Measurements from ENCODE around the gene LRRC27.

DNA sequence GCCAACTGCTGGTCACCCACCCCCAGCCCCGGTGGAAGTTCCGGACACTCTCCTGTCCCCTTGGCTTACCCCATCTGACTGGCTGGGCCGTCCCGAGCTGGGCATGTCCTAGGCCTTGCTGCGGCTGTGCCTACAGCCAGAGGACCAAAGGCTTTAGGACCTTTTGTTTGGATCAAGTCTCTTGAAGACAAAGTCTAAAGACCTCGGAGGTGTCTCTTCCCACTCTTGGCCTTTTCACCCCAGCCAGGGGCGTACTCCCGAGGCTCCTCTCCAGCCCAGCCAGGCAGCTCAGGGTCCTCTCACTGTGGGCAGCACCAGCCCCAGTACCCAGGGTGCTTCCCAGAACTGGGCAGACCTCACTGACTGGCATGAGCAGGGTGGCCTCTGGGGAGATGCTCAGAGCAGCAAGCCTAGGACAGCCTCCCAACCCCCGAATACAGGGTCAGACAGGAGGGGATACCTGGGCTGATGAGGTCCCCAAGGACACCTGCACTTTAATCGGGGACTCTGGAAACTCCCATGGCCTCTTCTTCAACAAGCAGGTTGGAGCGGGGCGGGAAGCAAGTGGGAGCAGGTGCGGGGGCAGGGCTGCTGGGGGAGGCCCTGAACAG is 62.3 kb downstream of the LRRC27 start:
- TF ChIP-seq, protein P1, sequence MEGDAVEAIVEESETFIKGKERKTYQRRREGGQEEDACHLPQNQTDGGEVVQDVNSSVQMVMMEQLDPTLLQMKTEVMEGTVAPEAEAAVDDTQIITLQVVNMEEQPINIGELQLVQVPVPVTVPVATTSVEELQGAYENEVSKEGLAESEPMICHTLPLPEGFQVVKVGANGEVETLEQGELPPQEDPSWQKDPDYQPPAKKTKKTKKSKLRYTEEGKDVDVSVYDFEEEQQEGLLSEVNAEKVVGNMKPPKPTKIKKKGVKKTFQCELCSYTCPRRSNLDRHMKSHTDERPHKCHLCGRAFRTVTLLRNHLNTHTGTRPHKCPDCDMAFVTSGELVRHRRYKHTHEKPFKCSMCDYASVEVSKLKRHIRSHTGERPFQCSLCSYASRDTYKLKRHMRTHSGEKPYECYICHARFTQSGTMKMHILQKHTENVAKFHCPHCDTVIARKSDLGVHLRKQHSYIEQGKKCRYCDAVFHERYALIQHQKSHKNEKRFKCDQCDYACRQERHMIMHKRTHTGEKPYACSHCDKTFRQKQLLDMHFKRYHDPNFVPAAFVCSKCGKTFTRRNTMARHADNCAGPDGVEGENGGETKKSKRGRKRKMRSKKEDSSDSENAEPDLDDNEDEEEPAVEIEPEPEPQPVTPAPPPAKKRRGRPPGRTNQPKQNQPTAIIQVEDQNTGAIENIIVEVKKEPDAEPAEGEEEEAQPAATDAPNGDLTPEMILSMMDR (IDR thresholded peaks at IDR 0.05), result no peak
- TF ChIP-seq POLR2A (IDR thresholded peaks at IDR 0.05), result no peak

Data from esophagus squamous epithelium (tissue), 4 donors.